Stimulated activated CD4-positive, alpha-beta T cell treated with anti-CD3 and anti-CD28 coated beads, Interleukin-15, amount 100 ng/mL, for 1 hour (primary cell): ENCODE results near the gene ZGRF1.
"Not testable (repeated sequence)": the region's sequence is repeated elsewhere in the genome, so short reads cannot be mapped to it uniquely, and the experiment has no call there.

ENCODE experiments used
- DNase-seq, 2 donors: peaks; one replicate each; pipeline ENCODE4 v3.0.0-alpha.2; 2020; ENCODE audit warnings: low read depth in 1 of 2, low spot score in 1 of 2

ZGRF1 gene

DNA sequence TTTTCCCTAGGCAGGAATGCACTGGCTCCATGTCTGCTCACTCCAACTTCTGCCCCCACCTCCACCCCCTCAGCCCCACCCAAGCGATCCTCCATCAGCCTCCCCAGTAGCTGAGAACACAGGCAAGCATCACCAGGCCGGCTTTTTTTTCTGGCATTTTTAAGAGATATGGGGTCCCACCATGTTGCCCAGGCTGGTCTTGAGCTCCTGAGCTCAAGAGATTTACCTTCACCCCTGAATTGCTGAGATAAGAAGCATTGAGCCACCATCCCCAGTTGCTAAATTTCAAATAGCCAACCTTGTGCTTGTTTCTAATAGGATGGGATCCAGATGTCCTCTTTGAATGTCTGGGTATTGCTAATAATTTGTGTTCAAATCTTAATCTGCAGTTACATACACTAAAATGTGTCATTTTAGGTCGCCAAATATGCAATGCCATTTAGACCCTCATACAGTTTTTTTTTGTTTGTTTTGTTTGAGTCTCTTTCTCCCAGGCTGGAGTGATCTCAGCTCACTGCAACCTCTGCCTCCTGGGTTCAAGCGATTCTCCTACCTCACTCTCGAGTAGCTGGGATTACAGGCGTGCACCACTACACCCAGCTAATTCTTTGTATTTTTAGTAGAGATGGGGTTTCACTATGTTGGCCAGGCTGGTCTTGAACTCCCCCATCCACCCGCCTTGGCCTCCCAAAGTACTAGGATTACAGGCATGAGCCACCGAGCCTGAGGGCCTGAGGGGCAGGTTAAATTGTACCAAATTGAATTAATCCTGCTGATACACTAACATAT, 9.0 kb upstream of the ZGRF1 start:
- DNase-seq: no peak

DNA sequence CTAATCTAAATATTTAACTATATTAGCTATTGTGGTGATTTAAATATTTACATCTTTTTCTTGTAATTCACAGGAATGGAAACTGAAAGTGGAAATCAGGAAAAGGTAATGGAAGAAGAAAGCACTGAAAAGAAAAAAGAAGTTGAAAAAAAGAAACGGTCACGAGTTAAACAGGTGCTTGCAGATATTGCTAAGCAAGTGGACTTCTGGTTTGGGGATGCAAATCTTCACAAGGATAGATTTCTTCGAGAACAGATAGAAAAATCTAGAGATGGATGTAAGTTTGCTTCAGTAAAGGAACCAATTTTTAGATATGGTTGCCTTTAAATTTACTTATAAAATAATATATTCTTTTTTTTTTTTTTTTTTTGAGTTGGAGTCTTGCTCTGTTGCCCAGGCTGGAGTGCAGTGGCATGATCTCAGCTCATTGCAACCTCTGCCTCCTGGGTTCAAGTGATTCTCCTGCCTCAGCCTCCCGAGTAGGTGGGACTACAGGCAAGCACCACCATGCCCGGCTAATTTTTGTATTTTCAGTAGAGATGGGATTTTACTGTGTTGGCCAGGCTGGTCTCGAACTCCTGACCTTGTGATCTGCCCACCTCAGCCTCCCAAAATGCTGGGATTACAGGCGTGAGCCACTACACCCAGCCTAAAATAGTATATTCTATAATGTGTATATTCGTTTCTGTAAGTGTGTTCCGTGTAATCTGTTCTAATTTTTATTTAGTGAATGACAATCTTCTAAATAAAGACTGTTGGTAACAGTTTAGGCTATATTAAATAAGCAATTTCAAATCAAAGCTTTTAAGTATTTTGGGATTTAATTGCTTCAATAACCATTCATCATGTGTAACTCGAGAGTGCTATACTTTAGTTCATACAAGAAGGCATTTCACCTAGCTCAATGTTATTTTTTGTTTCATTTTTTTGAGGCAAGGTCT, 8.2 kb upstream of the ZGRF1 start:
- not testable (repeated sequence) for DNase-seq

DNA sequence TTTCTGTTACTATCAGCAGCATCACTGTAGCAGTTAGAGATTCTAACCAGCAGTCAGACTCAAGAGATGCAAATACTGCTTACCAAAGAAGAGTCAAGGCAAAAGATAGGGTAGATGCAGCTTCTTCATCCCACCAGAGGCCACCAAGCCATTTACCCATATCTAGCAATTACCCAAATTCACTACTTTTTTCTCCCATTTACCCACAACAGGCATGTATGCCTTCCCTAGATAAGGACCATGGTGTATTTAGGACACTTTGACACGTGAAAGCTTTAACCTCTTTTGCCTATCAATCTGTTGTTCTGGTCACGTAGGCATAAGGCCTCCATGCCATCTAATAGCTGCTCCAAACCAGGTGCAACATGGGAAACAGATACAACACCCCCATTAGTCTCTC, 5.8 kb upstream of the ZGRF1 start:
- no peak for DNase-seq

DNA sequence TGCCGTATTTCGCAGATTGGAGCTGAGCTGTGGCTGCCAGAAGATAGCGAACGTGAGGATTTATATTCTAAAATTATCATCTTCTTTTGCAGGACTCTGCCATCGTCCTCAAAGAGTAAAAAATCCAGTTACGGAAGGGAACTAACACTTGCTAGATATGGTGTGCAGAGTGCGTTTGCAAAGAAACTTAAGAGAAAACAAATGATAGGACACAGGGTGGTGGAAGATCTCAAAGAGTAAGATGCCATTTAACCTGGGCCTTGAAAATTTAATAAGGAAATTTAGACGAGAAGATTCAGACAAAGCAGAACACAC, 800 bp upstream of the ZGRF1 start:
- DNase-seq: no peak

DNA sequence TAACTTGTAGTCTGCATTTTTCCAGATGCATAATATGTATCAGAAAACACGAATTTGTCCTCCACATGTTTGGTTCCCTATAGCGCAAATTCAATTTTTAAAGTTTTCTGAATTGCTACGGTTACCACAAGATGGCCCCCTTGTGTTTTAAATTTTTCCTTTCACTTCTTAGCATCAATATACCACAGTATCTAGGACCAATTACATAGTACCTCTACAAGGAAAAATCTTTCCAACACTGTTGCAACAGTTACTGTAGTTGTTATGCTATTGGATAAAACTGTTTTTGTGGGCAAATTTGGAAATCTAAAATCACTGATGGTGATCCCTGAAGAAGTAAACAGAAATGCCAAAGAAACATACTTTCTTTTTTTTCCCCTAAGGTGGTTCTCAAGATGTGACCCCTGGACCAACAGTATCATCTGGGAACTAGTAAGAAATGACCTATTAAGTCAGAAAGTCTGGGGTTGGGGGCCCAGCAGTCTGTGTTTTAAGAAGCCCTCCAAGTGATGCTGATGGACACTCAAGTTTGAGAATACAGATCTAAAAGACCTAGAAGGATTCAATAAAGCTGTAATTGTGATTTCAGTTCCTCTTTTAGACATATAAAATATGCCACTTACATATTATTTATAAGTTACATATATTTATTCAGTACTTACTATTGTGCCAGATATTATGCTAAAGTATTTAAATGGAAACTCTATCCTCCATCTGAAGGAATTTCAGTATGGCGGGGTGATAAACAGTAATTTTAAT, 3.1 kb downstream of the ZGRF1 start:
- no peak for DNase-seq

DNA sequence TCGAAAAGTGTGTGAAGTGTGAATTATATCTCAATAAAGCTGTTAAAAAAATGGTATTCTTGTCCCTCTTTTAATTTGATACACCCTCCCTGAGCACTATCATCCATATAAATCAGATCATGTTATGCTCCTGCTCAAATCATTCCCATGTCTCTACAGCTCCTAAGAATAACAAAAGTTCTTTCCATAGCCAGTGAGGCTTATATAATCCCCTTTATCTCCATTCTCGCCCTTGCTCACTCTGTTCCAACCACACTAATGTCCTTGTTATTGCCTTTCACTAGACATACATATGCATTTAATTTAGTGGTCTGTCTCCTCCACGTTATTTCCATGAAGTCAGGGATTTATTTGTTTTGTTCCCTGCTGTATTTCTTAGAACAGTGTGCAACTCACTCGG, 10.5 kb downstream of the ZGRF1 start:
- DNase-seq: no peak

DNA sequence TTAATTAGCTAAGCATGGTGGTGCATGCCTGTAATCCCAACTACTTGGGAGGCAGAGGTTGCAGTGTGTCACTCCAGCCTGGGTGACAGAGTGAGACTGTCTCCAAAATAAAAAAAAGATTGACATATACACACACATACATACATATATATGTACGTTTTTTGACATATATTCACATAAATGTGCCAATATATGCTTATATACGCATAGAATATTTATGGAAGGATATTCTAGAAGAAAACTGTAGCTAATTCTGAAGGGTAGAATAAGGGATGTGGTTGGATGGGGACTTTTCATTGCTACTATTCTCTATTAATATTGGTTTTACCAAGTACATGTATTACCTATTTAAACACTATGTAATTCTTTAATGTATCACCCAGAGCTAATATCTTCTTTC, 19.7 kb downstream of the ZGRF1 start:
- no peak for DNase-seq

DNA sequence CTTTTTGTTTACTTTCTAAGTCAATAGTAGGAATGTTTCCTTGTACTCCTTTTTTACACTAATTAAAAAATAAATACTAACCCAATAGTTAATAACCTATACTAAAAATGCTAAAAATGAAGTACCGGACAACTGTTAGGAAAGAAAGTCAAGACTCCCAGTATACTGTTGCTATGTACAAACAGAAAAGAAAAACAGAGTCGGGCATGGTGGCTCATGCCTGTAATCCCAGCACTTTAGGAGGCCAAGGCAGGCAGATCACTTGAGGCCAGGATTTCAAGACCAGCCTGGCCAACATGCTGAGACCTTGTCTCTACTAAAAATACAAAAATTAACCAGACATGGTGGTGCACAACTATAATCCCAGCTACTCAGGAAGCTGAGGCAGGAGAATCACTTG, 23.9 kb downstream of the ZGRF1 start:
- DNase-seq: not testable (repeated sequence)

DNA sequence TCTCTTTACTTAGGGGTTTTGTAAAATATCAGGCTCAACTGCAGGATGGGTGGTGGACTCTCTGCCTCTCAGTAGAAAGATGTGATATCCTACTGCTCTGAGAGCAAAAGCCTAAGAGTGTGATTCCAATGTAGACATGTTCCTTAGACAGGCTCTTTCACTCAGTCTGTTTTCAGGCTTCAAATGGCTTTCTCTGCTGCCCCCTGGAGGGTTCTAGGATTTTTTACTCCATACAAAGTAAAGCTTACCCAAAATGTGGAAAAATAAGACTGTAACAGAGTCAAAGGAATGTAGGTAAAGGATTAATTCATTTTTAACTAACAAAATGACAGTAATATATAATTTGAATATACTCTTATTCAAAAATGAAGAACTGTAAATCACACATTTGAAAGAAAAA, 32.1 kb downstream of the ZGRF1 start:
- no peak for DNase-seq

DNA sequence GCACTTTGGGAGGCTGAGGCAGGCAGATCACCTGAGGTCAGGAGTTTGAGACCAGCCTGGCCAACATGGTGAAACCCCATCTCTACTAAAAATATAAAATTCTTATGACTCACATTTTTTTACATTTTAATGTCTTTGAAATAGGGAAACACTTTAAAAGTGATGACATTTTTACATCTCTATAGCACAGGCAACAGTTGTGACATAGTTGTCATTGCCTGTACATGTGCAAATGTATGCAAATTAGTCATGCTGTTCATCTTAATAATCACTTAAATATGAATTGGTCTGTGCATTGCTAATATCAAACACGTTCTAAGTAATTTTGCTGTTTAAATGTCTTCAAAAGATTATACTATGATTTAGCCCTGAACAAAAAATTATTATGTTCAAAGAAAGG, 41.7 kb downstream of the ZGRF1 start:
- DNase-seq: no peak

DNA sequence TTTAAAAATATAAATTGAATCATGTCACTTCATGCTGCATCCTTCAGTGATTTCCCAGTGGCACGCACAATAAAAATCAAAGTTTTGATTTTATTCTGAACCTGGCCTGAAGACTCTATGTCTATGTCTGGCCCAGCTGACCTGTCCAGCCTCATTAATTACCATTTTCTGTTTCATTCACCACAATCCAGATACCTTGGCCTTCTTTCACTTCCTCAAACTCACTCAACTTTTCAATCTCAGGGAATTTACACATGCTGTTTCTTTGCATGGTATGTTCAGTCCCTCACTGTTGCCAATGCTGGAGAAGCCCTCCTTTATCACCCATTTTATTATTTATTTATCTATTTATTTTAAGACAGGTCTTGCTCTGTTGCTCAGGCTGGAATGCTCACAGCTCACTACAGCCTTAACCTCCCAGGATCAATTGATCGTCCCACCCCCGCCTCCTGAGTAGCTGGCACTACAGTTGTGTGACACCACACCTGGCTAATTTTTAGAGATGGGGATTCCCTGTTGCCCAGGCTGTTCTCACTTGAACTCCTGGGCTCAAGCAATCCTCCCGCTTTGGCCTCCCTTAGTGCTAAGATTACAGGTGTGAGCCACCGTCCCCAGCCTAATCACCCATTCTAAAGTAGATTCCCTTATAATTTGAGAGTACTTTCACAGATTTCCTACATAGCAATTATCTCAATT, 43.1 kb downstream of the ZGRF1 start:
- DNase-seq: no peak

DNA sequence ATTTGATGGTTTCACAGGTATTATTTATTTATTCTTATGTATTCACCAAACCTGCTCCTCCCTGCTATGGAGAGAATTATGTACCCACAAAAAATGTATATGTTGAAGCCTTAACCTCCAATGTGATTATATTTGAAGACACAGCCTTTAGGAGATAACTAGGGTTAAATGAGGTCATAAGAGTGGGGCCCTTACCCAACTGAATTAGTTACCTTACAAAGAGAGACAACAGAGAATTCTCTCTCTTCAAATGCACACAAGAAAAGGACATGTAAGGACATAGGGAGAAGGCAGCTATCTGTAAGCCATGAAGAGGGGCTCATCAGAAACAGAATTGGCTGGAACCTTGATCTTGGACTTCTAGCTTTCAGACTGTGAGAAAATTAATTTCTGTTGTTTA, 44.0 kb downstream of the ZGRF1 start:
- DNase-seq: no peak

DNA sequence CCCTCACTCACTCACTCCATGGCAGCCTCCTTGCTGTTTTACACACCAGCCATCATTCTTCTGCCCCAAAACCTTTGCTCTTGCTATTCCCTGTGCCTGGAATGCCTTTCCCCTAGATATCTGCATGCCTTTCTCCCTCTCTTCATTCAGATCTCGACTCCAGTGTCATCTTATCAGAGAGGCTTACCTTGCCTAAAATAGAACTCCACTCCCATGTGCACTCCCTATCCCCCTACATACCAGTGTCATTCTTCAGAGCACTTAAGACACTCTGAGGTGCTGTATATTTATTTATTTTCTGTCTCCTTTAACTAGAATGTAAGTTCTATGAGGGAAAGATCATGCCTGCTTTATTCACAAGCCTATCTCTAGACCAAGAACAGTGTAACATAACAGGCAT, 45.1 kb downstream of the ZGRF1 start:
- DNase-seq: no peak

DNA sequence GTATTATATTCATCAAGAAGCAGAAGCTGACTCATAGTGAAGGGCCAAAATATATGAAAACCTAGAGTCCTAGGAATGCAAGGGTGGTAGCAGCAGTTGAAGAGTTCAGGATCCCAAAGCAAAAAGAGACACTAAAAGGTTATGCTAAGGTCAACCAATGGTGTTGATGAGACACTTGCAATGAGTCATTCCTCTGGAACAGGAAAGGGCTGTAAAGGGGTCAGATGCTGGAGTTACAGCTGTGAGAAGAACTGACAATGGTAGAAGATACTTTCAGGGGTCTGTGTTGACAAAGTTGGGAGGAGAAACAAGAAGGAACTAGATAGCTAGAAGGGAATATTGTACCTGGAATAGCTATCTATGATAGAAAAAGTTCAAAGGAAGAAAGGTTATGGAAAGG, 47.5 kb downstream of the ZGRF1 start:
- no peak for DNase-seq

DNA sequence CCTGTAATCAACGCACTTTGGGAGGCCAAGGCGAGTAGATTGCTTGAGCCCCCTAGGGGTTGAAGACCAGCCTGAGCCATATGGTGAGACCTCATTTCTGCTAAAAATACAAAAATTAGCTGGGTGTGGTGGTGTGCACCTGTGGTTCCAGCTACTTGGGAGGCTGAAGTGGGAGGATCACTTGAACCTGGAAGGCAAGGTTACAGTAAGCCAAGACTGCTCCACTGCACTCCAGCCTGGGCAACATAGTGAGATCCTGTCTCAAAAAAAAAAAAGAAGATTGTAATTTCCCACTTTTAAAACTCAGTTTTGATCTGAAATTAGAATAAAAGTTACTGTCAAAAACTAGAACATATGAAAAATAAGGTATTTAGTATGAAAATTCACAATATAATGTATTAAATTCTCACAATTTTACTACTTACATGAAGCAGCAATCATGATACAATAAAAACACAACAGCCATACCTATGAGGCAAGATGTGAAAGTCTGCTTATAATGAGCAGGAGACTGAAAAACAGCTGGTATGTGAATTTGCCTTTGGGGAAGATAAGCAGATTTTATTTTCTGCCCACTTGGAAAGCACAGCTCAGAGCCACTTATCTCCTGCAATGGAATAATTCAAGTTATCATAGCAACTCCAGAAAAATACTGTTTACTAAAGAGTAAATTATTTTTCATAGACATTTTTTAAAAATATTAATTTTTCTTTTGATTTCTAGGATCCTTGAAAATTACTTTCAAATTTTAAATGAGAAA, 50.6 kb downstream of the ZGRF1 start:
- DNase-seq: no peak

DNA sequence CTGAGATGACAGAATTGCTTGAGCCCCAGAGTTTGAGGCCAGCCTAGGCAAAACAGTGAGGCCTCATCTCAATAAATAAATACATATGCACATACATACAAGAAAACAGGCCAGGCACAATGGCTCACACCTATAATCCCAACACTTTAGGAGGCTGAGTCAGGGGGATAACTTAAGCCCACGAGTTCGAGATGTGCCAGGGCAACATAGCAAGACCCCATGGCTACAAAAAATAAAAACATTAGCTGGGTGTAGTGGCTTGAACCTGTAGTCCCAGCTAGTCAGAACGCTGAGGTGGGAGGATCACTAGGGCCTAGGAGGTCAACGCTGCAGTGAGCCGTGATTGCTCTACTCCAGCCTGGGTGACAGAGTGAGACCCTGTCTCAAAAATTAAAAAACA, 69.2 kb downstream of the ZGRF1 start:
- no peak for DNase-seq

DNA sequence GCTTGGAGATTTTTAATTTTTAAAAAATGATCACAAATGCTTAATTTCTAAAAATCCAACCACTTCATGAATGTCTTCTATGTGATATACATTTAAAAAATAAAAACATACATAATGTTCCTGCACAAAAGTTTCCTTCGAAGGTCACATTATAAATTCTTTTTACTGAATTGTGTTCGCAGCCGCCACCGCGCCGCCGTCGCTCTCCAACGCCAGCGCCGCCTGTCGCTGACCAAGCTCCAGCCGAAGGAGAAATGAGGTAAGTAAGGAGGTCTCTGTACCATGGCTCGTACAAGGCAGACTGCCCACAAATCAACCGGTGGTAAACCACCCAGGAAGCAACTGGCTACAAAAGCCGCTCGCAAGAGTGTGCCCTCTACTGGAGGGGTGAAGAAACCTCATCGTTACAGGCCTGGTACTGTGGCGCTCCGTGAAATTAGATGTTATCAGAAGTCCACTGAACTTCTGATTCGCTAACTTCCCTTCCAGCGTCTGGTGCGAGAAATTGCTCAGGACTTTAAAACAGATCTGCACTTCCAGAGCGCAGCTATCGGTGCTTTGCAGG, 71.9 kb downstream of the ZGRF1 start:
- DNase-seq: no peak

DNA sequence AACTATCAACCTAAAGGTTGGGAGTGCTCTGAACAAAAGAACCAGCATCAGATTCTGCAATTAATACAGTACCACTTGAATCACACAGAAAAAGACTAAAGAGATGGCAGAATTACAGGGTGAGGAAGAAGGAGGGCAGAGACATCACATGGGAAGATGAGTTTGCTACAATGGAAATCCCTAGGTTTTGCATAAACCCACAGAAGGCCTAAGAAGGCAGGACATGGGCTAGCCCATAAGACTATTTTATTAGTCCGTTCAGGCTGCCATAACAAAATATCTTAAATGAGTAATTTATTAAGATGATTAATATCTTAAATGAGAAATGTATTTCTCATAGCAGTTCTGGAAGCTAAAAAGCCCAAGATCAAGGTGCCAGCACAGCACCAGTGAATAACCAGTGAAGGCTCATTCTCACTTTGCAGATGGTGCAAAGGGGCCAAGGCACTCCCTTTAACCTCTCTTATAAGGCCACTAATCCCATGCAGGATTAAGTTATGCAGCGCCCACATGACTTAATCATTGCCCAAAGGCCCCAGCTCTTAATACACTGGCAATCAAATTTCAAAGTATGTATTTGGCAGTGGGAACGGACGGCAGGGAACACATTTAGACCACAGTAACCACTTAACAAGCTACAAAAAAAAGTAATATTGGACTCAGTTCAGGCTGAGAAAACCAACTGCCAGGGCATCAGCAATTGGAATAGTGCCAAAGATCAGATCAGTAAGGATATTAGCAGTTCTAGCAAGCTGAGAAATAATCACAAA, 73.1 kb downstream of the ZGRF1 start:
- no peak for DNase-seq

DNA sequence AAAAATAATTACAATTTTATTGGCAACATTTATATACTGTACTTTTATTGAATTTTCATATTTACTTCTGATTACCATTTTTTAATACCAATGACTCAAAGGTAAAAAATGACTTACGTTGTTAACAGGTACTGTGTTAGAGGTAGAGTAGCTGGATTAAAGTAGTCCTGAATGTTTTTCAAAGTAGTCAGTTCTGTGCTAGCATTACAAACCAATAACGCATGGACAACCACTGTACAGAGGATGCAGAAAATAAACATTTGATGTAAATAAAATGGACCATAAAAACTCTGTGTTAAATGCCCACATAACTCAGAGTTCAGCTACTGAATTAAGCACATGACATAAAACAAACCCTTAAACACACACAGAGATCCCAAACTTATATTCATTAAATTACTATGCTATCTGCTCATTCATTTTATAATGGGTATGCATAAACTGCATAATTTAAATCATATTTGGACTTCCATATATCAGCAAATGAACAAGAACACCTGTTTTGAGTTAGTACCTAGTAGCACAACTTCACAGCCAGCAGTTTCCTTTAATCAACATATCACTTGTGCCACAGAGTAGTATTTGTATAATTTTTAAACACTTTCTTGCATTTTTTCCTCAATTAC, 74.3 kb downstream of the ZGRF1 start:
- no peak for DNase-seq
